ENCODE measurements around the gene CCDC88B. TPM values are rescaled to one million over a fixed set of nuclear protein-coding genes. Genes with fewer than 3 reads are reported as not detected.

The CCDC88B gene
- 10 to 100 TPM; 14.2 to 15.2 TPM for total RNA-seq
- 5.3 TPM for polyA plus RNA-seq (2013, experiment 1 of 2)
- 4.5 TPM for polyA plus RNA-seq (2013, experiment 2 of 2)
- long read RNA-seq, experiment 1, partial matches to known transcripts = 2 of 2 reads
- long read RNA-seq, experiment 1, other reads (novel, unspliced or antisense) = 0 of 2 reads
- long read RNA-seq, experiment 2, partial matches to known transcripts = 5 of 9 reads
- long read RNA-seq, experiment 2, other reads (novel, unspliced or antisense) = 4 of 9 reads
- long read RNA-seq, experiment 3, partial matches to known transcripts = 0 of 1 reads
- long read RNA-seq, experiment 3, other reads (novel, unspliced or antisense) = 0 of 1 reads
- long read RNA-seq, experiment 4 = 0 reads

GRCh38 chr11:64339754-64340408 is at the start of gene CCDC88B:
TSS of gene CCDC88B (plus strand) at chr11:64340204. CDS start at chr11:64340267, 63 bp downstream.
- TF ChIP-seq CTCF (conservative IDR thresholded peaks at IDR 0.05) = no peak
- no peaks in the 10 kb centered on the region for H3K36me3 Mint-ChIP-seq (ENCODE audit: low read depth)
- H3K27ac ChIP-seq (ENCODE audit: low read depth, low read length) = no peak within 1 kb of the TSS
- no peaks in the 10 kb centered on the region for H3K9me3 Mint-ChIP-seq
- no peaks in the 10 kb centered on the region for H3K4me1 ChIP-seq (ENCODE audit: control insufficient read depth, insufficient read depth, low read length)
- H3K4me1 Mint-ChIP-seq = peaks cover 11% of the 10 kb centered on the region
- H3K9me3 ChIP-seq (ENCODE audit: control insufficient read depth, low read length) = no peaks in the 10 kb centered on the region
- H3K36me3 ChIP-seq (ENCODE audit: control insufficient read depth, insufficient read depth, low read length) = no peaks in the 10 kb centered on the region
- no peak within 1 kb of the TSS for H3K9ac ChIP-seq (ENCODE audit: extremely low read depth, low read length, poor library complexity, severe bottlenecking)
- DNase-seq = no peak
- H3K27me3 Mint-ChIP-seq (ENCODE audit: insufficient read depth) = peaks cover 13% of the 10 kb centered on the region
- no peaks in the 10 kb centered on the region for H3K27me3 ChIP-seq (ENCODE audit: control insufficient read depth, insufficient read depth, low read length, poor library complexity, severe bottlenecking)
- no peak within 1 kb of the TSS for H3K4me3 ChIP-seq (ENCODE audit: low read length)
- WGBS, 2 experiments (ENCODE audit: insufficient coverage in 1 of 2, insufficient read length in 1 of 2) = 91 to 97% methylated on average over 4 to 16 of the region's 16 CpGs
- H3K4me3 Mint-ChIP-seq = peak within 1 kb of the TSS; percentile 59
- H3K27ac Mint-ChIP-seq = no peak within 1 kb of the TSS

GRCh38 chr11:64290352-64291261 is 49.4 kb upstream of the CCDC88B start:
- Mint-ChIP-seq H3K9me3 (no peaks in the 10 kb centered on the region), H3K27me3 (ENCODE audit: insufficient read depth) (peaks cover 63% of the 10 kb centered on the region), H3K4me3 (peak overlapping the region; percentile 37), H3K27ac (no peak overlapping the region), H3K36me3 (ENCODE audit: low read depth) (peaks cover 5% of the 10 kb centered on the region), H3K4me1 (peaks cover 6% of the 10 kb centered on the region)
- Histone ChIP-seq H3K9ac (ENCODE audit: extremely low read depth, low read length, poor library complexity, severe bottlenecking) (no peak overlapping the region), H3K27me3 (ENCODE audit: control insufficient read depth, insufficient read depth, low read length, poor library complexity, severe bottlenecking) (peaks cover 64% of the 10 kb centered on the region), H3K27ac (ENCODE audit: low read depth, low read length) (no peak overlapping the region), H3K9me3 (ENCODE audit: control insufficient read depth, low read length) (no peaks in the 10 kb centered on the region), H3K4me3 (ENCODE audit: low read length) (no peak overlapping the region), H3K4me1 (ENCODE audit: control insufficient read depth, insufficient read depth, low read length) (no peaks in the 10 kb centered on the region), H3K36me3 (ENCODE audit: control insufficient read depth, insufficient read depth, low read length) (no peaks in the 10 kb centered on the region)
- DNase-seq = peak; percentile 65
- WGBS, 2 experiments (ENCODE audit: insufficient coverage in 1 of 2, insufficient read length in 1 of 2) = 60 to 67% methylated on average over 6 to 10 of the region's 10 CpGs
- TF ChIP-seq CTCF (conservative IDR thresholded peaks at IDR 0.05) = no peak

- no peaks in the 10 kb centered on the region for H3K4me1 ChIP-seq (ENCODE audit: control insufficient read depth, insufficient read depth, low read length)
- no peaks in the 10 kb centered on the region for H3K36me3 ChIP-seq (ENCODE audit: control insufficient read depth, insufficient read depth, low read length)
- peaks cover 5% of the 10 kb centered on the region for H3K36me3 Mint-ChIP-seq (ENCODE audit: low read depth)
- H3K4me3 Mint-ChIP-seq = peak within 1 kb of the TSS; percentile 37
- H3K27me3 ChIP-seq (ENCODE audit: control insufficient read depth, insufficient read depth, low read length, poor library complexity, severe bottlenecking) = peaks cover 71% of the 10 kb centered on the region
- DNase-seq = peak; percentile 71
- H3K4me1 Mint-ChIP-seq = peaks cover 5% of the 10 kb centered on the region
- peaks cover 70% of the 10 kb centered on the region for H3K27me3 Mint-ChIP-seq (ENCODE audit: insufficient read depth)
- 0 to 7% methylated on average over 10 to 45 of the region's 45 CpGs for WGBS, 2 experiments (ENCODE audit: insufficient coverage in 1 of 2, insufficient read length in 1 of 2)
- H3K27ac Mint-ChIP-seq = no peak within 1 kb of the TSS
- H3K9me3 Mint-ChIP-seq = no peaks in the 10 kb centered on the region
- H3K9ac ChIP-seq (ENCODE audit: extremely low read depth, low read length, poor library complexity, severe bottlenecking) = no peak within 1 kb of the TSS
- H3K27ac ChIP-seq (ENCODE audit: low read depth, low read length) = no peak within 1 kb of the TSS
- H3K4me3 ChIP-seq (ENCODE audit: low read length) = no peak within 1 kb of the TSS
- no peak for TF ChIP-seq CTCF (conservative IDR thresholded peaks at IDR 0.05)
- no peaks in the 10 kb centered on the region for H3K9me3 ChIP-seq (ENCODE audit: control insufficient read depth, low read length)
Measured at GRCh38 chr11:64291262-64291751, 48.7 kb upstream of the CCDC88B start, which contains the start of gene KCNK4. TSS of gene KCNK4 (plus strand) at chr11:64291302. CDS start at chr11:64293019, 1,717 bp downstream.

All from endodermal cell (in vitro differentiated cells).